Measurements from ENCODE around the gene RFX8.
A peak's percentile ranks its signal among the peaks of the same experiment; 100 is the strongest.

RFX8 gene

DNA sequence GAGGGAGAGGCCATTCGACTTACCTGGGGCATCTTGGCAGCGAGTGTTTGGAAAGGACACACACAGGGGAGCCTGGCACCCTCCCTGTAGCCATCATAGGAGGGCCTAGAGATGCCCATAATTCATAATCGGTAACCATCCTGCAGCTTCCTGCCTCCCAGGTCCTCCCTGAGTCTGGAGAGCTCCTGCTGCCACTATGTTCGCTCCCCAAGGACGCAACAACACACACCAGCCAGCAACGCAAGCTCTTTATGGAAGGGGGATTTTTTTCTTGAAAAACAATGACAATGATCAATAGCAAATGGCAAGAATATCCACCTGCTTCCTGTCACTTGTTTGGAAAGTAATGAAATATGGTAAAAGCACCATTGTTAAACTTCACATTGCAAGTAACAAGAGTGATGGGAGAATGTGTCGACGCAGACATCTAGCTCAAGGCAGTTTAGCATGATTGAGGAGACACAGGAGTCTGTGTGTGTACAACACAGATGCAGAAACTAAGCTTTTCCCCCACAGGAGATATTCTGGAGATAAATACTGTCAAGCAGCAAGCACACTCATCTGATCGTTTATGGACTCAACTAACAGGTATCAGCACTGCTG lies 62.7 kb downstream of the RFX8 start:
- no peak for DNase-seq (ENCODE audit: low spot score)
- FAIRE-seq, result no peak

DNA sequence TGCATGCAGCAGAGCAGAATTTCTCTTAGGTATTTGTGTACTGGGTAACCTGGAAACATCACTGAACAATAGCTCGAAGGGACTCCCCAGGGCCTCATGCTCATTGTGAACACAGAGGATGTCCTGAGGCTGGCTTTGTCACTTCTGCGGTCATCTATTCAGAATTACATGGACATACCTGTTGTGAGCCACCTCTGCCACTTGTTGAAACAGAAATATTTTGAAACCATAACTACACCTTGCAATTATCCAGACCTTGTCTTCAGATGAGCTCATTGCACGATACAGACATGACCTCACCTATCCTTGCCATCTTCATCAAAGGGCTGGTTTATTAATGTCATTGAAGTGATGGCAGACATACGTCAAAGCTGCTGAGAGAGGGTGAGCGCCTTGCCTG lies 64.2 kb downstream of the RFX8 start:
- FAIRE-seq, result no peak
- DNase-seq (ENCODE audit: low spot score), result no peak

DNA sequence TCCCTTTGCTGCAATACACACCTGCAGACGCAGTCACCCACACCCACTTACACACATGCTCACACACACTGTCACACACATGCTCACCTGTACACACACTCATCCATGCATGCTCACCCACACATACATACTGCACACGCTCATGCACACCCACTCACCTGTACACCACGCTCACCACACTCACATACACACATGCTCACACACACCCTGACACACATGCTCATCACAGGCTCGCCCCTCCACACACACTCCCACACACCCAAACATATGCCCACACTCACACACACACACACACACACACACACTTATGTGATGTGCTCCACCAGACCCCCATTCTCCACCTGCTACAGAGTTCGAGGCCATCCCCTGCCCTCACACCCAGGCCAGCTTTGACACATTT lies 64.8 kb downstream of the RFX8 start:
- DNase-seq (ENCODE audit: low spot score) (no peak), FAIRE-seq (no peak)

DNA sequence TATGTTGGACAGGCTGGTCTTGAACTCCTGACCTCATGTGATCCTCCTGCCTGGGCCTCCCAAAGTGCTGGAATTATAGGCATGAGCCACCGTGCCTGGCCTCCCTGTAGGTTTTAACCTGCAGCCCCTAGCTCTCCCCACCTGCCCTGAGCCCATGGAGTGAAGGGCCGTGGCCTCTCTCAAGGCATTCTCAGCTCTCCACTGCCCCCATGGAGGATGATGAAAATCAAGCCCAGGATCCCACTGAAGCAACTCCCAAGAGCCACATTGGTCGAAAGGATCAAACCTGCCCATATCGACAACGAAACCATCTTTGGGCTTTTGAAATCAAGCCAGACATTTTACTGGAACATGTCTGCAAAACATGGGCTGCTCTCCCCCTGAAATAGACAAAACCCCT lies 65.2 kb downstream of the RFX8 start:
- FAIRE-seq (no peak), DNase-seq (ENCODE audit: low spot score) (no peak)

DNA sequence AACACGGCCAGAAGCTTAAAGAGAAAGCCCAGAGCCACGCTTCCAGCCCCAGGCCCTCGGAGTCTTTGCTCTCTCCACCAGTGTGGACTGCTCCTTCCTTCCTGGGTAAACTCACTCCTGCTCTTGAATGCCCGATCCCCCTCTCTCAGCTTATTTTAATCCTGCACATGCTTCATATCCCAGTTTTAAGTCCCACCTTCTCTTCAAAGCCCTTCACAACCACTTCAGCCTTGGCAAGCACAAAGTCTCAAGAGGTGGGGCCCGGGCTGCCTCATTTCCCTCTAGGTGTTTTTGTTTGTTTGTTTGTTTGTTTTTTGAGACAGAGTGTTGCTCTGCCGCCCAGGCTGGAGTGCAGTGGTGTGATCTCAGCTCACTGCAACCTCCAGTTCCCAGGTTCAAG lies 66.0 kb downstream of the RFX8 start:
- DNase-seq (ENCODE audit: low spot score) (no peak), FAIRE-seq (no peak)

DNA sequence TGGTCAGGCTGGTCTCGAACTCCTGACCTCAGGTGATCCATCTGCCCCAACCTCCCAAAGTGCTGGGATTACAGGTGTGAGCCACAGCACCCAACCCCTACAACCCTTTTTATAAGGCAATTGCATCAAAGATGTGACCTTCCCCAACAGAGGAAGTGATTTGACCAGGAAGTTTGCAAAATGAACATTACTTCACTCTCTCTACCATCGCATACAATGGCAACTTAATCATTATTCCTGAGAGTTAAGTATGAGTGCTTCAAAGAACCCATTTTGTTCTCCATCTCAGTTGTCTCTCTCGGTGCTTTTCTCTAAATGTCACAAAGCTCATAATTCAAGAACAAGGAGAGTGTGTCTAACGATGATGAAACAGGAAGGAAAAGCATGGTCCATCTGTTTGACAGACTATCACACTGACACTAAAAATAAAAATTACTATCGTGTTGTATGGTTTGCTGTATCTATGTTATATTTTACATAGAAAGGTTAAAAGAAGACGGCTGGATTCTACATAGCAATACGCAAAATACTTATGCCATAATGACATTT lies 69.5 kb downstream of the RFX8 start:
- no peak for FAIRE-seq
- DNase-seq (ENCODE audit: low spot score), result no peak

DNA sequence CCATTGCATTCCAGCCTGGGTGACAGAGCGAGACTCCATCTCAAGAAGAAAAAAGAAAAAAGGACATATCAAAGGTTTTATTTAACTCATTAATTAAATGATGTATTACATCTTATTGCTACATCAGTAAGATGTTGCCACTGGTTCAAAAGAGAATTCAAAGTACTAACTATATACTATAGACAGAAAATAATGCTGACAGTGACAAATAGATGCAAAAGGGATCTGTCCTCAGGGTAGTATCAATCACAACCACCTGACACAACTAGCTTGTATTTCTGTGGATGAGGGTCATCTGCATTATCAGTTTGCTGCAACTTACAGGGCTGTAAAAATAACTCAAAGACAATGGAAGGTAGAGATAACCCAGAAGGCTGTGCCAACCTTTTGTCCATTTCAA lies 71.2 kb downstream of the RFX8 start:
- DNase-seq (ENCODE audit: low spot score), result no peak

DNA sequence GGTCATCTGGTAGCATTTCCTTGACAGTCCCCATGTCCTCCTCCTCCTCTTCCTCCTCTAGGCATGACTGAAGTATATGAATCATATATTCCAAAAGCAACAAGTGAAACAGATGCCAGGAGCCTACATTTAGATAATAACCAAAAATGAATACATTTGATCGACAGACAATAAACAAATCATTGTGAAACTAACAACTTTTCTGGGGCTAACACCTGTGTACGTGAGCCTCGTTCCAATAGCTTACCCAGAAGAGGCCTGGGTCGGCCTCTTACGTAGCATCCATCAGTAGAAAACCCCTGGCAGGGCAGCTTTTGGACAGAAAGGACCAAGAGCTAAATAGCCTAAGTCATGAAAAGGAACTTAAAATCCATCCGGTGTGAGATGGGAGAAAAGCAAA lies 72.3 kb downstream of the RFX8 start:
- no peak for FAIRE-seq
- DNase-seq (ENCODE audit: low spot score), result no peak

More for the DNA sequence above, 71.2 kb downstream of the RFX8 start:
- FAIRE-seq, result no peak

DNA sequence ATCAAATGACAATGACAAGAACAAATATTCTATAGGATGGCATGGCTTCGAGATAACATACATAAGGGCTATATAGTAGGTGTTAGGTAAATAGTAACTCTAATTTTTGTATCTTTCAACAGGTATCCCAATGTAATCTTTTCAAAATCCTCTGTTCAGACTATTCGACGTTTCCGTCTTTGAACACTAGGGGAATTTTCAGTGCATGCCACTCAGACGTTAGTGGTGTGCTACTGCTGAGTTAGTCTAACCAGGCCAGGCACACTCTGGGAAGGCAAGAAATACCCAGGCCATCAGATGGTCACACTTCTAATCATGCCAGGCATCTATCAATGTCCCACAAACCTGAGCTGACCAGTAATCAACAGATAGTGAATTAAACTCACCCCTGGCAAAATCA lies 73.0 kb downstream of the RFX8 start:
- DNase-seq (ENCODE audit: low spot score) (no peak), FAIRE-seq (no peak)

DNA sequence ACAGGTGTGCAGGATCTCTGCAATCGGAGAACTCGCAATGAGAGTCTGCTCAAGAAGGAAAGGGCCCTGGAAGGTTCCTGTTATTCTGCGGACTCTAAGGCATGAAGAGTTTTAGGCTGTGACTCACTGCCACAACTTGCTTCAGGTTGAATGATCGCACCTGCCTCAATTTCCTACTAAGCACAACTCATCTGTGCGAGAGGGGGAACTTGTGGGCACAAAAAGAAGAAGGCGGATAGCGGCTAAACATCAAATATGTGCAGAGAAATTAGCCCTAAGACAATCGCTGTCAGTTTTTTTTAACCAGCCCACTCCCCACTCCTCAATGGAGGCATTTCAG lies 73.6 kb downstream of the RFX8 start:
- DNase-seq (ENCODE audit: low spot score) (no peak), FAIRE-seq (no peak)

DNA sequence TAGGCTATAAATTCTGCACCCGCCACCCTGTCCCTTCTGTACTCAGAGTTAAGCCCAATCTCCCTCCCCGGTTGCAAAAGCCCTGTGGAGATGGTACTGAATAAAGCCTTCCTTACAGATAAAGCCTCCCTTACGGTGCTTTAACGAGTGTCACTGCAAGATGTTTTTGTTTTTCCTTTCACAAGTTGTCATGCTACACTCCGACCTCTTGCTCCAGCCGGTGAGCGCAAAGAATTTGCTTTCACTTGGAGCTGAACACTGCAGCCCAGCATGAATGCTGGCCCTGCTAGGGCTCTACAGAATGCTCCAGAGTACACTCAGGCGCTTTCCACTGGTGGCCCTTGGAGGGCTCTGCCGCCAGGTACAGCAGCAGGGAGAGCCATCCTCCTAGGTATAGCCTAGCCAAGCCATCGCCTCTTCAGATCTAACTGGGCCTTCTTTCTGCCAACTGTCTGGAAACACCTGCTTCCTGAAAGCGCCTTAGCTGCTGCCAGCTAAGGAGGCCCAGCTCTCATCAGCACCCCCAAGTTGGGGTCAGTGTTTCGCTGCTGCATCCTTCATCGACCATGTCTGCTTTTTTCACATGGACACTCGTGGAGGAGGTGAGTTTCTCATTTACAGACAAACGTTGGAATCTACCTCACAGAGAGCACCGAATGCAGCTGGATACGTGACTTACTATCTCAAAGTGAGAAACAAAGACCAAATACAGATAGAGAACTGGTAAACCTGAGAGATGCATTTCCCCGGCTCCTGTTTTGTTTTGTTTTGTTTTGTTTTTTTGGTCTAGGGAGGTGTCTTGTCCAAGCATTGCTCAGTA lies 74.2 kb downstream of the RFX8 start:
- DNase-seq (ENCODE audit: low spot score) (no peak), FAIRE-seq (no peak)

DNA sequence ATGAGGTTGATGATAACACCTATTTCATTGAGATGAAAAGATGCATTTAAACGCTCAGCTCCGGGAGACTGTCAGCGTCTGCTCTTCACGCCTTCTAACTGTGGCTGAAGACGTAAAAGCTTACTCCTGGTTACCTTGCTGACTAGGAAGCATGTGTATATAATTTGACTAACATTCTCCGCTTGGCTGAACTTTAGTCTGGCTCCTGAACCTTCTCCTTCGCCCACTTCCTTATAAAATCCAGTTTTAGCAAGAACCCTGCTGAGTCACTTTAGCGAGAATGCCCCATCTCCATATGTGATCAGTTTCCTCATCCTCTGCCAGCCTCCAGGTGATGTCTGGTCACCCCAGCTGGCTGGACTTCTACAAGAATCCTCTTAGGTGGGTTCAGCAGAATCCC lies 74.9 kb downstream of the RFX8 start:
- peak; percentile 96 for DNase-seq (ENCODE audit: low spot score)

DNA sequence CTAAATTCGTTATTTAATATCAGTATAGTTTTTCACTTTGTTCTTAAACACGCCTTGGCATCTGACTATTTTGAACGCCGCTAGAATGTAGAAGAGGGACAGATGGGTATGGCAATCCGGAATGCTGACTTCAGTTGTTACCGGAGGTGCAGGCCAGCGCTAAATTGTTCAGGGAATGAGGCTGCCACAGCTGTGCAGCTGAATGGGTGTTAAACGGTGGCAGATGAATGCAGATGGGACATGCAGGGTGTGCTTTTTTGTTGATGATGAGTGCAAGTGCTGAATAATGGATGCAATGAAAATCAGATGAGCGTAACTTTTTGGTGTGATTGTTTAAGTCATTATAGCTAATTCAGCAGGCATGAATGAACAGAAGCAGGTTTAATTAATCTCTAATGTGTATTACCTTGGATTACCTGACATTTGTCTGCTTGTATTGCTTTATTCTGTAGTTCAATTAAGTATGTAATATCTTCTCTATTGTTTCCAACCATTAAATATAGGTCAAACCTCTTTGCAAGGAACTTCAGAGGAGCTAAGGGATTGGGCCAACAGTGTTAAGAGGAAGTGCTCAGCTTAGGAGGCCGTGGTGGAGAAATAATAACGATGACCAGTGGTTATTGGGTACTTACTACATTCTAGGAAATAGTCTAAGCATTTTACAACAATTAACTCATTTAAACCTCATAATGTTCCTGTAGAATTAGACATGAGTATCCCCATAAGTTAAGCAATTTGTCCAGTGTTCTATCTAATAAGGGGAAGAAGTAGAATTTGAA lies 75.7 kb downstream of the RFX8 start:
- DNase-seq (ENCODE audit: low spot score) (no peak), FAIRE-seq (no peak)

More for the DNA sequence above, 74.9 kb downstream of the RFX8 start:
- peak; percentile 96 for FAIRE-seq

DNA sequence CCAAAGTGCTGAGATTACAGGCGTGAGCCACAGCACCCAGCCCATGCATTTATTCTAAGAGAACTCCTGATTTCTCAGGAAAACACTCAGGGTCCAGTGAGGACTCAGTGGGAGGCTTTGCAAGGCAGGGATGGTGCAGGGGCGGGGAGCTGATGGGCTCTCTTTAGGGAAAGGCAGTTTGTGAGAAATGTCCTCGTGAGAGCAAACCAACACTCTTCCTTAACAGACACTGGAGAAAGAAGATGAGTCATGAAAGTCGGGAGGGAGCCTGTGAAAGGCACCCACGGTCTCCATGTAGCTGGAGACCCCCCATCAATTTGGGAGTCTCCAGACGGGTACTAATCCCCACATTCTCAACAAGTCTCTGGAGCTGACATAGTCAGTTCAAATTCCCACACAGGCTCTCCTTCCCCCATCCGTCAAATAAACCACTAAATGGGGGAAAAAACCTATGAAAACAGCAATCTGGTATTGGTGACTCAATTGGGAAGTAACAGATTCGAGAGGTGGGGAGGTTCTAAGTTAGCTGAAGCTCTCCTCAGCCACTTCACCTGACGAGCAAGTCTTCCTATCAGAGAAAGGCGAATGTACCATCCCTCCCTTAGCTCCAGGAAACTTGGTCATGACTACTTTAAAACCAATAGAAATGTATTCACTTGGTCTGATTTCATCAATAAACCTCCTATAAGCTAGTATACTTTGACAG lies 76.6 kb downstream of the RFX8 start:
- no peak for FAIRE-seq
- no peak for DNase-seq (ENCODE audit: low spot score)

DNA sequence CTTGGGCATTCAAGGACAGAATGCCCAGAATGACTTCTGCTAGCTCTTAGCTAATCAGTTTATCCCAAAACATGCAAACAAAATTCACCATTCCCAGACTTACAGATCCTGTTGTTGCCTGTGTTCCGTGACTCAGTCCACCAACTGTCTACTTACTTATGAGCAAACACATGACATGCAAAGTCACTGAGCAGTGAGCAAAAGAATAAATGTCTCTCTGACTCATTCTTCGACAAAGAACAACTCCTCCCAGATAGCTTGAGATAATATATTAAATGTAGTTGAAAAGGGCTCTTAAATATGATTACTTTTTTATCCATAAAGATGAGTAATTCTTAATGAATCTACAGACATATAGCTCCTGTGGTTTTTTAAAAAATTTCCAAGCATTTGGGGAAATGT lies 78.6 kb downstream of the RFX8 start:
- peak; percentile 95 for FAIRE-seq
- peak; percentile 82 for DNase-seq (ENCODE audit: low spot score)

DNA sequence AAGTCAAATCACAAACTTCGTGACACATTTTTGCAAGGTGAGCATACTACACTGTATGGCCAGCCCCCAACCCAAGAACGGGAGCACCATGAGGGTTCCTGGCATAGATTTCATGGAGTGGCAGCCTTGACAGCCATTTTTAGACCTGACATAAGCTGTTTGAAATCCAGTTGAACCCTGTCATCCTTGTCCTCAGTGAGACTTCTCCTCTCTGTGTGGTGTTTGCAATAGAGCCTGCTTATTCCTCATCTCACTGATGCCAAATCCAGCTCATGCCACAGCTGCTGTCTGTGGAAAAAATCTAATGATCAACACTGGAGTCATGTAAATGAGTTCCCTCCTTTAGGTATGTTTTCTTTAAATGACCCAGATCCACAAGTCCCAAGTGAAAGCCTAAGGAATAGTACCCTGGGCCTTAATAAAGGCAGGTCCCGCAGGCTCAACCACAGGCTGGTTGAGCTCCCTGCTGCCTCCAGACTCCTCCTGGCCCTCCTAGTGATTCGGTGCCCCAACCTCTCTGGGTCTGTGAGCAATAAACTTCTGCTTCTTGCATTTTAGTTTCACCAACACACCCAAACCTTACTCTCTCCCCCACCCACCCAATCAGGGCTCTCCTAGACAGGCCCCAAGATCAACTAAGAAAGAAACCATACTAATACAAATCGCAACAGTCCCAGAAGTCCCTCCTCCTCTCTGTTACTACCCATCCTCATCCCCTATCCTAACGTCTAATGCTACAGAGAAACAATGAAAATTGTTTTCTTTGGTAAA lies 79.2 kb downstream of the RFX8 start:
- DNase-seq (ENCODE audit: low spot score), result no peak
- no peak for FAIRE-seq

DNA sequence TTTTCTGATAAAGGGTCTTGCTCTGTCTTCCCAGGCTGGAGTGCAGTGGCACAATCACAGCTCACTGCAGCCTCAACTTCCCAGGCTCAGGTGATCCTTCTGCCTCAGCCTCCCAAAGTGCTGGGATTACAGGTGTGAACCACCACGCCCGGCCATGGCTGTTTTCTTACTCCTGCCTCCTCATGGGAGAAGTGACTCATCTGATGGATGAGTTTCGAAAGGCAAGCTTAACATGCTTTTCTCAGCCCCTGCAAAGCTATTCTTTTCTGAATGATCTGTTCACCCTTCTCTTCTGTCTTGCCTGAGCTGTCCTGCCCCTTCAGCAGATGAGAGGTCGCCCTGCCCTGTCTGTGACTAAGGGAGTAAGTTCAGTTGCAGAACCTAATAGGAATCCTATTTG lies 86.7 kb downstream of the RFX8 start:
- DNase-seq (ENCODE audit: low spot score) (peak; percentile 43), FAIRE-seq (no peak)

DNA sequence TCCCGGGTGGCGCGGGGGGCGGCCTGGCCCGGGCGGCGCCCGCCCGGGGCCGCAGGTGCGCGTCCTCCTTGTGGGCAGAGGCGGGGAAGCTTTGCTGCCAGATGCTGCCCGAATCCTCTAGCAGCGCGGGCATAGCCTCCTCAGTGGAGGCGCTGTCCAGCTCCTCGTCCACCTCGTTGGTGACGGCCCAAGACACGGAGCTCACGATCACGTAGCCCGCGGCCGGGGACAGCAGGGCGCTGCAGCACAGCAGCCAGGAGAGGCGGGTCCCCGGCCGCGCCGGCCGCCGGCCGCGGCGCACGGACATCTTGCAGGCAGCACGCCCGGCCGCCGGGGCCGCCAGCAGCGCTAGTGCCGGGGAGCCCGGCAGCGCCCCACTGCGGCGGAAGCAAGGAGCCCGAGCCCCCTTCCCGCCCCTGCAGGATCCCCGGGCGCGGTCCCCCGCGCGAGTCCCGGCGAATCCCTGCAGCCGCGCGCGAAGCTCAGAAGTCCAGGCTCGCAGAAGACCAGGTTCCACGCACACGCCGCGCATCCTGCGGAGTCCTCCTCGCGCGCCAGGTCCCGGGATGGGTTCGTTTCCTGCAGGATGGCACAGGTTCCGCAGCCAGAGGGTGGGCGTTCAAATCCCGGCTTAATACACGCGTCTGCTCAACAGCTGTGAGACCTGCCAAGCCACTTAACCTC lies 87.6 kb downstream of the RFX8 start, which contains the start of gene CREG2:
Gene CREG2 (minus strand): TSS at position 353 of the 684 bp plus-strand sequence. CDS start 46 bp downstream, at position 307.
- no peak for FAIRE-seq
- DNase-seq (ENCODE audit: low spot score), result peak; percentile 24

DNA sequence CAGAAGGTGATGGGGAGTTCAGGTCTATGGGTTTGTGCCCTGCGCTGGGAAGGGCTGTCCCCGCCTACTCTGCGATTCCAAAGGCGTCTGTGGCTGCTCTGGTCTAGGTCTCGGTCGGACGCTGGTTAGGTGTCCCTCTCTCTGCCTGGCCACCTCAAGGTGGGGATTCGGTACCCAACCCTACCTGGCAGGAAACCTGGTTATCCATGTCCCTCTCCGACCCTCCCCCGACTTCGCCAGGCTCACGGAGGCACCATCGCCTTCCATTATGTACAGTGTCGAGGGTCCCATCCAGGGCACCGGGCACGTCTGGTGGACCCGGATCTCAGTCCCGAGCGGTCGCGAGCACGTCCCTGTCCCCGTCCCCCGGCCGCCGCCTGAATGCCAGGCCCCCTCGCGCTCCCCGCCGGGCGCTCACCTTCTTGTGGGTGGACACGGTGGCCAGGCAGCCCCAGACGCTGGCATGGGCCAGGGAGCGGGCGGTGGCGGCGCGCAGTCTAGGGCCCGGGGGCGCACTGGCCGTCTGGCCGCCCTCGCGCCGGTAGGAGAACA lies 88.2 kb downstream of the RFX8 start:
- DNase-seq (ENCODE audit: low spot score), result no peak
- no peak for FAIRE-seq

DNA sequence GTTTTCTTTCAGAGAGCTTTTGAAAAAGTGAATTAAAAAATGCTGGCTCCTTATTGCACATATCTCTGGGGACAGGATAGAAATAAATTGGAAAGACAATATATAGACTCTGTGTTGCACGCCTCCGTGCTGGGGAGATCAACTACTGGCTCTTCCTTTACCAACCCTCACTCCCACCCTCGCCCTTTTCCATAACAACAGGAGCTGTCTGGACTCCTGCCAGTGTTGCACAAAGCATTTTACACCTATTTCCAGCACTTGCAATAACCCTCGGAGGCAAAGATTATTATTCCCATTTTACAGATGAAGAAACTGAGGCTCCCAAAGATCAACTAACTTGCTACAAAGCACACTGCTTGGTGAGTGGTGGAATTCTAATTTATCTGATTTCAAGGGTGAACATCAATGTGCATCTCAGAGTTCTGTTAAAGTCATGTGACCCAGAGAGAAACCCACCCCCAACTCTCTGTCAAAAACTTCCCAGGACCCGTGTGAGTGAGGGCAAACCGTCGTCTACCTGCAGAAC lies 91.8 kb downstream of the RFX8 start:
- no peak for FAIRE-seq
- no peak for DNase-seq (ENCODE audit: low spot score)

Data from RCC 7860 (cell line).